Muscle of leg (tissue), 11 donors: Measurements from ENCODE around the gene USP30. TPM values are rescaled to one million over a fixed set of nuclear protein-coding genes. Genes with fewer than 3 reads are reported as not detected.
"Not testable (repeated sequence)": the region's sequence is repeated elsewhere in the genome, so short reads cannot be mapped to it uniquely, and the experiment has no call there.

Experiments
- DNase-seq: peaks from one replicate; pipeline ENCODE4 v3.0.0; 2013
- H3K27ac ChIP-seq: one replicate; pipeline ENCODE4 v1.5.1; 2013; ENCODE audit warnings: mild to moderate bottlenecking, low read length, control low read depth
- H3K27me3 ChIP-seq: one replicate; pipeline ENCODE4 v1.6.1; 2013; ENCODE audit warnings: low read length; ENCODE audit not compliant: control insufficient read depth, insufficient read depth
- H3K36me3 ChIP-seq: one replicate; pipeline ENCODE4 v1.6.1; 2013; ENCODE audit warnings: low read length; ENCODE audit not compliant: control insufficient read depth, insufficient read depth
- H3K4me1 ChIP-seq: one replicate; pipeline ENCODE4 v1.6.1; 2013; ENCODE audit warnings: low read length; ENCODE audit not compliant: control insufficient read depth, insufficient read depth
- H3K4me3 ChIP-seq: one replicate; pipeline ENCODE4 v1.5.1; 2013; ENCODE audit warnings: low read length, control low read depth
- H3K9me3 ChIP-seq: replicated peaks from 2 replicates; pipeline ENCODE4 v1.6.1; 2013; ENCODE audit warnings: low read depth, low read length; ENCODE audit not compliant: control insufficient read depth
- WGBS: methylation state at CpG from one replicate; pipeline ENCODE4 v1.1.5; 2013; ENCODE audit warnings: missing lambda C conversion rate; ENCODE audit not compliant: insufficient coverage; 5-methylcytosine and 5-hydroxymethylcytosine counted together
- polyA plus RNA-seq, 8 donors: library from polyadenylated mRNA; unstranded; fragments of 120-200 nt; gene quantifications; one replicate each; pipeline versions ENCODE4 v1.2.1 to v1.2.3, GENCODE V29; 2013; ENCODE audit warnings: inconsistent platforms in 1 of 8, low replicate concordance in 1 of 8; ENCODE audit not compliant: insufficient read length in 8 of 8, insufficient read depth in 1 of 8
- total RNA-seq: library from RNA; stranded (reverse); fragments of 120-200 nt; gene quantifications from one replicate; pipeline ENCODE4 v1.2.4, GENCODE V29; 2013

USP30 gene
- total and polyA plus RNA-seq, 9 donors: 10.1 to 14.8 (median 12.5) TPM

DNA sequence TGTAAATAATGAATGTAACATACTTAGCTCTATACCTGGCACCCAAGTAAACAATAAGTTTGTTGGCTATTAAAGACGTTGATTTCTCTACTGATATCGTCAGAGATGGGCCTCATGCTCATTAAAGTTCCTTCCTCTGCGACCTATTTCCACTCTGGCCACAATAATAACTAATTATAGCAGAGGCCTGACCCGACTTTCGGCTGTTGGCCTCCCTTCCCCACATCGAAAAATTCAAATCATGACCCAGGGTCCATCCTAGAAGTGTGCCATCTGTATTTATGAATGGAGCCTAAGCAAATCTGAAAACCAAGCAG is 321 bp upstream of the USP30 start:
- peaks cover 10% of the 10 kb centered on the region for H3K4me1 ChIP-seq
- no peak for DNase-seq
- no peaks in the 10 kb centered on the region for H3K36me3 ChIP-seq
- H3K27ac ChIP-seq: peak overlapping the region; percentile 51
- peak overlapping the region; percentile 89 for H3K4me3 ChIP-seq
- WGBS: 17% methylated on average over 1 of the region's 6 CpGs
- no peaks in the 10 kb centered on the region for H3K27me3 ChIP-seq
- H3K9me3 ChIP-seq: no peaks in the 10 kb centered on the region

- Histone ChIP-seq H3K4me1 (peaks cover 10% of the 10 kb centered on the region), H3K27ac (peak overlapping the region; percentile 85), H3K9me3 (no peaks in the 10 kb centered on the region), H3K4me3 (peak overlapping the region; percentile 89), H3K36me3 (peaks cover 5% of the 10 kb centered on the region), H3K27me3 (no peaks in the 10 kb centered on the region)
- WGBS: 23% methylated on average over 6 of the region's 9 CpGs
- DNase-seq: peak; percentile 2
Measured at GRCh38 chr12:109053382-109054123, 1.2 kb downstream of the USP30 start.

- no CpG with 5 or more reads among the region's 4 CpGs for WGBS
- H3K4me3 ChIP-seq, H3K36me3 ChIP-seq, H3K27me3 ChIP-seq, H3K27ac ChIP-seq, DNase-seq, H3K9me3 ChIP-seq: not testable (repeated sequence)
- peaks cover 10% of the 10 kb centered on the region for H3K4me1 ChIP-seq
Measured at GRCh38 chr12:109054124-109054513, 1.7 kb downstream of the USP30 start.

DNA sequence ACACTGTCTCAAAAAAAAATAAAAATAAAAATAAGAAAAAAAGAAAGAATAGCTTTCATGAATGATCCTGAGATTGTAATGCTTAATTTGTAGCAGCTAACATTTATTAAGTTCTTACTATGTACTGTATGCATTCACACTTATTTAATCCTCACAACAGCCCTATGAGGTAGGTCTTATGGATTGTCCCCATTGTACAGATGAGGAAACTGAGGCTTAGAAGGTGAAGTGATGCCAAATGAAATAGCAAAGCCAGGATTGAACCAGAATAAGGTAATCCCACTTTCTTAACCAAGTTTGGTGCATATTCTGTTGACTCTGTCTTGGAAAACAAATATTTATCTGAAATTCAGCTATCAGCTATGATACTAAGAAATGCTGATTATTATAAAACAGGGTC is 2.1 kb downstream of the USP30 start:
- no peak for DNase-seq
- no peaks in the 10 kb centered on the region for H3K27me3 ChIP-seq
- H3K4me3 ChIP-seq: no peak overlapping the region
- H3K4me1 ChIP-seq: peaks cover 10% of the 10 kb centered on the region
- H3K9me3 ChIP-seq: no peaks in the 10 kb centered on the region
- peaks cover 8% of the 10 kb centered on the region for H3K36me3 ChIP-seq
- H3K27ac ChIP-seq: no peak overlapping the region

- Histone ChIP-seq H3K4me3 (no peak overlapping the region), H3K27ac (no peak overlapping the region), H3K4me1 (peaks cover 10% of the 10 kb centered on the region), H3K27me3 (no peaks in the 10 kb centered on the region), H3K36me3 (peaks cover 17% of the 10 kb centered on the region), H3K9me3 (no peaks in the 10 kb centered on the region)
- no peak for DNase-seq
- no CpG with 5 or more reads among the region's 3 CpGs for WGBS
Measured at GRCh38 chr12:109056891-109057290, 4.5 kb downstream of the USP30 start.

GRCh38 chr12:109057376-109057775 is 5.0 kb downstream of the USP30 start:
- H3K27me3 ChIP-seq: no peaks in the 10 kb centered on the region
- peaks cover 19% of the 10 kb centered on the region for H3K36me3 ChIP-seq
- H3K4me1 ChIP-seq: peaks cover 7% of the 10 kb centered on the region
- no peak overlapping the region for H3K27ac ChIP-seq
- no peak for DNase-seq
- WGBS: 100% methylated on average over 1 of the region's 1 CpG
- H3K9me3 ChIP-seq: no peaks in the 10 kb centered on the region
- H3K4me3 ChIP-seq: no peak overlapping the region

- no peak for DNase-seq
- no peak overlapping the region for H3K27ac ChIP-seq
- H3K4me1 ChIP-seq: peaks cover under 1% of the 10 kb centered on the region
- peaks cover 26% of the 10 kb centered on the region for H3K36me3 ChIP-seq
- H3K9me3 ChIP-seq: peaks cover 3% of the 10 kb centered on the region
- no peaks in the 10 kb centered on the region for H3K27me3 ChIP-seq
- H3K4me3 ChIP-seq: no peak overlapping the region
- WGBS: 100% methylated on average over 1 of the region's 6 CpGs
Measured at GRCh38 chr12:109058773-109059172, 6.4 kb downstream of the USP30 start.

- Histone ChIP-seq H3K4me3 (no peak overlapping the region), H3K9me3 (peaks cover 3% of the 10 kb centered on the region), H3K27ac (no peak overlapping the region), H3K36me3 (peaks cover 55% of the 10 kb centered on the region), H3K27me3 (no peaks in the 10 kb centered on the region), H3K4me1 (no peaks in the 10 kb centered on the region)
- 42% methylated on average over 1 of the region's 3 CpGs for WGBS
- DNase-seq: no peak
Measured at GRCh38 chr12:109064143-109064542, 11.8 kb downstream of the USP30 start.

DNA sequence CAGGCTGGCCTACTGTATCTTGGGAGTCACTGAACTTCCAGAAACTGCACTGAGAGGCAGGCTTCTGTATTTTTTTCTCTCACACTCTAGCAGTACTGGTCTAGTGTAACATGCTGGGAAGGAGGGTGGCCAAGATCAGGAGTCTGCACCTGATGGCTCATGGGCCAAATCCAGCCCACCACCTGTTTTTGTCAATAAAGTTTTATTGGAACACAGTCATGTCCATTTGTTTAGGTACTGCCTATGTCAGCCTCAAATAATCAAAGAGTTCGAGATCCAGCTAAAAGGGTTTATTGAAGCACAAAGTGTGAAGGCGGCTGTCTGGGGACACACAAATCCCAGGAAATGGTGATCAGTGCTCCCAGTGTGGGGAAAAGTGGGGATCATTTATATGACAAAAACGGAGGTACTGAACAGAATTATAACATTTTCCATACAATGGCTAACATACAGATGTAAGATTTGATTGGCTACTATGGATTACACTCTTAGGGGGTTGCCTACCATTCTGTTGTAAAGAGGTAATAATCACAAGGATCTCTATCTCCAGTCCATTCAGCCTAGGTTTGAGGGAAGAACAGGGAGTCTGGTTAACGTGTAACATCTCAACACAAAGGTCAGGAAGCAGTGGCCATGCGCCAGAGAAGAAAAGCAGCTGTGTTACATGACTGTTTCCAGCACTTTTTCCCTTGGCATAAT is 12.9 kb downstream of the USP30 start:
- H3K27me3 ChIP-seq: no peaks in the 10 kb centered on the region
- 68% methylated on average over 4 of the region's 5 CpGs for WGBS
- peaks cover 2% of the 10 kb centered on the region for H3K4me1 ChIP-seq
- peaks cover 3% of the 10 kb centered on the region for H3K9me3 ChIP-seq
- H3K36me3 ChIP-seq: peaks cover 63% of the 10 kb centered on the region
- DNase-seq: no peak
- H3K4me3 ChIP-seq: no peak overlapping the region
- no peak overlapping the region for H3K27ac ChIP-seq

DNA sequence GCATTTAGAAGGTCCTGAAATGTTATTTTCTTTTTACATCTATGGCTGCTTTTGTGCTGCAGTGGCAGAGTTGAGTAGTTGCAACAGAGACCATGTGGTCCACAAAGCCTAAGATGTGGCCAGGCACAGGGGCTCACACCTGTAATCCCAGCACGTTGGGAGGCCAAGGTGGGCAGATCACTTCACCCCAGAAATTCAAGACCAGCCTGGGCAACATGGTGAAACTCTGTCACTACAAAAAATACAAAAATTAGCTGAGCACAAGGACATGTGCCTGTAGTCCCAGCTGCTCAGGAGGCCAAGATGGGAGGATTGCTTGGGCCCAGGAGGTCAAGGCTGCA is 13.4 kb downstream of the USP30 start:
- no peak overlapping the region for H3K4me3 ChIP-seq
- peaks cover 2% of the 10 kb centered on the region for H3K4me1 ChIP-seq
- no peaks in the 10 kb centered on the region for H3K27me3 ChIP-seq
- 100% methylated on average over 1 of the region's 1 CpG for WGBS
- peaks cover 68% of the 10 kb centered on the region for H3K36me3 ChIP-seq
- H3K27ac ChIP-seq: no peak overlapping the region
- peaks cover 3% of the 10 kb centered on the region for H3K9me3 ChIP-seq
- no peak for DNase-seq
